Measurements from ENCODE around the gene MAPKAP1. TPM values are rescaled to one million over a fixed set of nuclear protein-coding genes. Genes with fewer than 3 reads are reported as not detected.

The MAPKAP1 gene
- total and polyA plus RNA-seq, 9 of the 15 experiments (the other 6 are each of a cell fraction or from before 2014, with no cell fraction given) = 2.6 to 82.1 (median 61.1) TPM

DNA sequence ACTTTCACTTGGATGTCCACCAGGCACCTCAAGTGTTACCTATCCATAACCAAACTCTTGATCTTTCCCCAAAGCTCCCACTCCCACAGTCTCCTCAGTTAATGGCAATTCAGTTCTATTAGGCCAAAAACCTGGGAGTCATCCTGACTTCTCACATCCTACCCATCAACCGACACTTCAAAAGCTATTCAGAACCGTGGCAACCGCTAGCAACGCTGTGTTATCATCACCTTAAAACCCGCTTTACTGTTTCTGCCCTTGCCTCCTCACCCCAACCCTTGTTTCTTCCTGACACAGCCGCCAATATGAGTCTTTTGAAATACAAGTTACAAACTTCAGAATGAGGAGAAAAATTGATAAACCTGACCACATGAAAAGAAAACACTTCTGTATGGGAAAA is 46.5 kb downstream of the MAPKAP1 start:
- H3K4me3 ChIP-seq = no peak overlapping the region
- BruUV-seq (replicated peaks) = no TSS peak
- ChIA-PET POLR2A (no interaction called here), CTCF (ENCODE audit: low intra/inter-chr PET ratio) (no interaction called here)
- H3K27me3 ChIP-seq (ENCODE audit: control insufficient read depth in 2 of 2, insufficient read depth in 2 of 2, low read length in 2 of 2) = no peaks in the 10 kb centered on the region
- no peaks in the 10 kb centered on the region for H3K9me3 ChIP-seq (replicated peaks; ENCODE audit: control insufficient read depth, insufficient read depth, low read depth, low read length)
- H3K79me2 ChIP-seq (ENCODE audit: control insufficient read depth, insufficient read depth, low read length) = no peaks in the 10 kb centered on the region
- H2AFZ ChIP-seq (ENCODE audit: low read depth, low read length) = no peak overlapping the region
- no peaks in the 10 kb centered on the region for H3K4me1 ChIP-seq (replicated peaks in 1 of 2; ENCODE audit: control insufficient read depth in 2 of 2, insufficient read depth in 2 of 2, low read length in 2 of 2)
- H3K36me3 ChIP-seq (ENCODE audit: control insufficient read depth, insufficient read depth, low read length) = peaks cover 16% of the 10 kb centered on the region; the same call in 1 of the 3 replicates
- DNase-seq (ENCODE audit: extremely low read depth in 1 of 4, low spot score in 3 of 4) (no peak), ATAC-seq (no peak), FAIRE-seq (no peak)
- H3K27ac ChIP-seq (ENCODE audit: extremely low read depth, low read depth, low read length) = no peak overlapping the region
- intact Hi-C loops (cut with micrococcal nuclease) = no loop called here
- no peaks in the 10 kb centered on the region for H3K9me1 ChIP-seq (ENCODE audit: control insufficient read depth, insufficient read depth, low read length)
- H4K20me1 ChIP-seq (replicated peaks; ENCODE audit: control insufficient read depth, insufficient read depth, low read length) = no peaks in the 10 kb centered on the region
- no peak overlapping the region for H3K4me2 ChIP-seq (ENCODE audit: insufficient read depth, low read length)
- H3K9ac ChIP-seq (ENCODE audit: insufficient read depth in 1 of 2, low read depth in 2 of 2, low read length in 2 of 2) = no peak overlapping the region
- in situ Hi-C loops (cut with MboI) = no loop called here
- 77% methylated on average over 6 of the region's 6 CpGs for WGBS (ENCODE audit: insufficient coverage, low coverage, missing lambda C conversion rate)
- TF ChIP-seq JUN (IDR thresholded peaks at IDR 0.05; ENCODE audit: borderline replicate concordance, low read depth, low read length) = no peak
- TF ChIP-seq JUN (CRISPR knock-in tag; IDR thresholded peaks at IDR 0.05; ENCODE audit: borderline replicate concordance) = no peak
- TF ChIP-seq, protein P1, sequence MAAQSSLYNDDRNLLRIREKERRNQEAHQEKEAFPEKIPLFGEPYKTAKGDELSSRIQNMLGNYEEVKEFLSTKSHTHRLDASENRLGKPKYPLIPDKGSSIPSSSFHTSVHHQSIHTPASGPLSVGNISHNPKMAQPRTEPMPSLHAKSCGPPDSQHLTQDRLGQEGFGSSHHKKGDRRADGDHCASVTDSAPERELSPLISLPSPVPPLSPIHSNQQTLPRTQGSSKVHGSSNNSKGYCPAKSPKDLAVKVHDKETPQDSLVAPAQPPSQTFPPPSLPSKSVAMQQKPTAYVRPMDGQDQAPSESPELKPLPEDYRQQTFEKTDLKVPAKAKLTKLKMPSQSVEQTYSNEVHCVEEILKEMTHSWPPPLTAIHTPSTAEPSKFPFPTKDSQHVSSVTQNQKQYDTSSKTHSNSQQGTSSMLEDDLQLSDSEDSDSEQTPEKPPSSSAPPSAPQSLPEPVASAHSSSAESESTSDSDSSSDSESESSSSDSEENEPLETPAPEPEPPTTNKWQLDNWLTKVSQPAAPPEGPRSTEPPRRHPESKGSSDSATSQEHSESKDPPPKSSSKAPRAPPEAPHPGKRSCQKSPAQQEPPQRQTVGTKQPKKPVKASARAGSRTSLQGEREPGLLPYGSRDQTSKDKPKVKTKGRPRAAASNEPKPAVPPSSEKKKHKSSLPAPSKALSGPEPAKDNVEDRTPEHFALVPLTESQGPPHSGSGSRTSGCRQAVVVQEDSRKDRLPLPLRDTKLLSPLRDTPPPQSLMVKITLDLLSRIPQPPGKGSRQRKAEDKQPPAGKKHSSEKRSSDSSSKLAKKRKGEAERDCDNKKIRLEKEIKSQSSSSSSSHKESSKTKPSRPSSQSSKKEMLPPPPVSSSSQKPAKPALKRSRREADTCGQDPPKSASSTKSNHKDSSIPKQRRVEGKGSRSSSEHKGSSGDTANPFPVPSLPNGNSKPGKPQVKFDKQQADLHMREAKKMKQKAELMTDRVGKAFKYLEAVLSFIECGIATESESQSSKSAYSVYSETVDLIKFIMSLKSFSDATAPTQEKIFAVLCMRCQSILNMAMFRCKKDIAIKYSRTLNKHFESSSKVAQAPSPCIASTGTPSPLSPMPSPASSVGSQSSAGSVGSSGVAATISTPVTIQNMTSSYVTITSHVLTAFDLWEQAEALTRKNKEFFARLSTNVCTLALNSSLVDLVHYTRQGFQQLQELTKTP (IDR thresholded peaks at IDR 0.05; ENCODE audit: low read depth in 1 of 2, partially characterized antibody in 2 of 2) = no peak
- TF ChIP-seq, protein P2, sequence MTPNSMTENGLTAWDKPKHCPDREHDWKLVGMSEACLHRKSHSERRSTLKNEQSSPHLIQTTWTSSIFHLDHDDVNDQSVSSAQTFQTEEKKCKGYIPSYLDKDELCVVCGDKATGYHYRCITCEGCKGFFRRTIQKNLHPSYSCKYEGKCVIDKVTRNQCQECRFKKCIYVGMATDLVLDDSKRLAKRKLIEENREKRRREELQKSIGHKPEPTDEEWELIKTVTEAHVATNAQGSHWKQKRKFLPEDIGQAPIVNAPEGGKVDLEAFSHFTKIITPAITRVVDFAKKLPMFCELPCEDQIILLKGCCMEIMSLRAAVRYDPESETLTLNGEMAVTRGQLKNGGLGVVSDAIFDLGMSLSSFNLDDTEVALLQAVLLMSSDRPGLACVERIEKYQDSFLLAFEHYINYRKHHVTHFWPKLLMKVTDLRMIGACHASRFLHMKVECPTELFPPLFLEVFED (CRISPR knock-in tag; conservative IDR thresholded peaks at IDR 0.05) = no peak
- TF ChIP-seq ZNF695 (CRISPR knock-in tag; IDR thresholded peaks at IDR 0.05) = no peak
- TF ChIP-seq, protein P3, sequence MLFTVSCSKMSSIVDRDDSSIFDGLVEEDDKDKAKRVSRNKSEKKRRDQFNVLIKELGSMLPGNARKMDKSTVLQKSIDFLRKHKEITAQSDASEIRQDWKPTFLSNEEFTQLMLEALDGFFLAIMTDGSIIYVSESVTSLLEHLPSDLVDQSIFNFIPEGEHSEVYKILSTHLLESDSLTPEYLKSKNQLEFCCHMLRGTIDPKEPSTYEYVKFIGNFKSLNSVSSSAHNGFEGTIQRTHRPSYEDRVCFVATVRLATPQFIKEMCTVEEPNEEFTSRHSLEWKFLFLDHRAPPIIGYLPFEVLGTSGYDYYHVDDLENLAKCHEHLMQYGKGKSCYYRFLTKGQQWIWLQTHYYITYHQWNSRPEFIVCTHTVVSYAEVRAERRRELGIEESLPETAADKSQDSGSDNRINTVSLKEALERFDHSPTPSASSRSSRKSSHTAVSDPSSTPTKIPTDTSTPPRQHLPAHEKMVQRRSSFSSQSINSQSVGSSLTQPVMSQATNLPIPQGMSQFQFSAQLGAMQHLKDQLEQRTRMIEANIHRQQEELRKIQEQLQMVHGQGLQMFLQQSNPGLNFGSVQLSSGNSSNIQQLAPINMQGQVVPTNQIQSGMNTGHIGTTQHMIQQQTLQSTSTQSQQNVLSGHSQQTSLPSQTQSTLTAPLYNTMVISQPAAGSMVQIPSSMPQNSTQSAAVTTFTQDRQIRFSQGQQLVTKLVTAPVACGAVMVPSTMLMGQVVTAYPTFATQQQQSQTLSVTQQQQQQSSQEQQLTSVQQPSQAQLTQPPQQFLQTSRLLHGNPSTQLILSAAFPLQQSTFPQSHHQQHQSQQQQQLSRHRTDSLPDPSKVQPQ (CRISPR knock-in tag; IDR thresholded peaks at IDR 0.05; ENCODE audit: borderline replicate concordance) = no peak
- TF ChIP-seq MYBL2 (IDR thresholded peaks at IDR 0.05; ENCODE audit: low read depth) = no peak
- no peak for TF ChIP-seq MYBL2 (CRISPR knock-in tag; IDR thresholded peaks at IDR 0.05; ENCODE audit: borderline replicate concordance)
- no peak for TF ChIP-seq ZNF140 (CRISPR knock-in tag; IDR thresholded peaks at IDR 0.05)
- TF ChIP-seq HMGN3 (IDR thresholded peaks at IDR 0.05; ENCODE audit: borderline replicate concordance, extremely low read depth, insufficient read length, low read depth, low read length) = no peak
- no peak for TF ChIP-seq TARDBP (IDR thresholded peaks at IDR 0.05)
- TF ChIP-seq RBM25 (IDR thresholded peaks at IDR 0.05; ENCODE audit: low read depth, low read length, severe bottlenecking) = no peak
- TF ChIP-seq PYGO2 (tag; IDR thresholded peaks at IDR 0.05) = no peak

Data from K562 (cell line).